ES-I3 (cell line): ENCODE data around the gene GEMIN7.

Experiments
- H3K36me3 ChIP-seq: 2 replicates; pipeline ENCODE4 v1.6.1; 2013; ENCODE audit warnings: mild to moderate bottlenecking, low read length, control low read depth, moderate library complexity; ENCODE audit not compliant: insufficient read depth
- H3K4me1 ChIP-seq: 2 replicates; pipeline ENCODE4 v1.6.1; 2013; ENCODE audit warnings: mild to moderate bottlenecking, control low read depth, low read length; ENCODE audit not compliant: insufficient read depth
- H3K9ac ChIP-seq: 2 replicates; pipeline ENCODE4 v1.6.1; 2013; ENCODE audit warnings: low read depth, mild to moderate bottlenecking, low read length, moderate library complexity
- H3K9me3 ChIP-seq: 2 replicates; pipeline ENCODE4 v1.6.1; 2013; ENCODE audit warnings: mild to moderate bottlenecking, low read length, moderate library complexity; ENCODE audit not compliant: control insufficient read depth, insufficient read depth

The GEMIN7 gene

GRCh38 chr19:45130888-45131615, 52.0 kb downstream of the GEMIN7 start:
- no peaks in the 10 kb centered on the region for H3K9me3 ChIP-seq
- H3K36me3 ChIP-seq, result no peaks in the 10 kb centered on the region
- no peak overlapping the region for H3K9ac ChIP-seq
- peaks cover 1% of the 10 kb centered on the region; the same call in 1 of the 2 replicates for H3K4me1 ChIP-seq

DNA sequence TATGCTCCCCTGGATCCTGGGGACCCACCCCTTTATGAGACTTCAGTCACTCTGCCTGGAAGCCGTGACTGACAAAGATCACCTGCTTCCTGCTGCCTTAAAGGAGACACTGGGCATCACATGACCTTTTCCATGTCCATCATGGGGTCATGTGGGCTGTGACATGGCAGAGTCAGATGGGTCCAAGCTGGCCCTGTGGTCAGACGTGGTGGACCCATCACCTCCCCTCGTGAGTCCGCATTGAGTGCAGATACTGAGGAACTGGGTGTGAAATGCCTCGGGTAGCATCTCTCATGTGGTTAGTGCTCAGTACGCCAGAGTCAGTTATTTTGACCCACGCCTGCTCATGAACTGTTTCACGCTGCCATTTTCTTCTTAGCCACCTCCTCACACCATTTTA, 54.6 kb downstream of the GEMIN7 start:
- H3K36me3 ChIP-seq, result no peaks in the 10 kb centered on the region
- peaks cover 11% of the 10 kb centered on the region; the same call in 1 of the 2 replicates for H3K4me1 ChIP-seq
- H3K9me3 ChIP-seq, result no peaks in the 10 kb centered on the region
- no peak overlapping the region for H3K9ac ChIP-seq

DNA sequence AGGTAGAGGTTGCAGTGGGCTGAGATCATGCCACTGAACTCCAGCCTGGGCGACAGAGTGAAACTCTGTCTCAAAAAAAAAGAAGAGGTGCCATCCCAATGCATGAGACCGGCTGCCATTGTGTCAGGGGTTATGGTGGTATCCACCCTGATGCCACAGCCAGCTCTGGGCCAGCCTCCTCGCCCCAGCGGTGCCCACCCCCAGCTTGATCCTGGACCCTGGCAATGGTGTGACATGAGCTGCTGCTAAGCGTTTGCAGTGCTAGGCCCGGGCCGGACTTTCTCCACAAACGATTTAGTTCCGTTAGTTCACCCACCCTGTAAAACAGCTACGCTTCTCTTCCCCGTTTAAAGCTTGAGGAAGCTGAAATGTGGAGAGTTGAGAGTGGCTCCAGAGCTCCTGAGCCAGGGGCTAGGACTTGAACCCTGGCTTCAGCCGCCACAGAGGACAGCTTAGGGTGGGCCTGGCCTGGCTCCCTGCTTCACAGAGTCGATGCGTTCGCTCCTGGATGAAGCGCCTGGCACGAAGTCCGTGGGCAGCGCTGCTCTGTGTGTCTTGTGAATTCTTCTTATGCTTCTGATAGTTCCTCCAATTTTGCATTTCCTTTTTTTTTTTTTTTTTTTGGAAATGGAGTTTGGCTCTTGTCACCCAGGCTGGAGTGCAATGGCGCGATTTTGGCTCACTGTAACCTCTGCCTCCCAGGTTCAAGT, 56.3 kb downstream of the GEMIN7 start:
- Histone ChIP-seq H3K9ac (no peak overlapping the region), H3K4me1 (peaks cover 11% of the 10 kb centered on the region; the same call in 1 of the 2 replicates), H3K9me3 (no peaks in the 10 kb centered on the region), H3K36me3 (no peaks in the 10 kb centered on the region)

- H3K4me1 ChIP-seq, result peaks cover 11% of the 10 kb centered on the region; the same call in 1 of the 2 replicates
- no peaks in the 10 kb centered on the region for H3K9me3 ChIP-seq
- no peaks in the 10 kb centered on the region for H3K36me3 ChIP-seq
- H3K9ac ChIP-seq, result no peak overlapping the region
Observed at GRCh38 chr19:45136507-45137178, 57.6 kb downstream of the GEMIN7 start.

DNA sequence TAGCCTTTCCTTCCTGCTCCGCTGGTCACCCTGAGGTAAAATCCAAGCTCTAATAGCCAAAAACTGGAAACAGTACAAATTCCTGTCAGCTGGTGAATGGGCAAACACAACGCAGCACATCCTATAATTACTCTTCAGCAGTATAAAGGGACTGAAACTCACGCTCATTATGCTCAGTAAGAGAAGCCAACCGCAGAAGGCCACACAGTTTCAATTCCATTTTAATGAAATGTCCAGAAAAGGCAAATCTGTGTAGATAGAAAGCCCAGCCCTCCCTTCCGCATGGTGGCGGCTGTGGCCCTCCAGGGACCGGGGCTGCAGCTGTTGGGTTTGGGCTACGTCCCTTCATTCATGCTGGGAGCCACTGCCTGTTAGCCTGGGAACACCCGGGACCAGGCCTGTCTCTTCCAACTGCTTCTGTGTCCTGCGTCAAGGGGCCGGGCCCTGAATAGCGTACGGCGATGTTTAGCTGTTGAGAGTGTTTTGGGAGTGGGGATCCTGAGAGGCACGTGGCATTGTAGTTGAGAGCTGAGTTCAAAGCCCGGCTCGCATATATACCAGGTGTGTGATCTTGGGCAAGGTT, 58.2 kb downstream of the GEMIN7 start:
- Histone ChIP-seq H3K9ac (no peak overlapping the region), H3K36me3 (no peaks in the 10 kb centered on the region), H3K4me1 (peaks cover 11% of the 10 kb centered on the region; the same call in 1 of the 2 replicates), H3K9me3 (no peaks in the 10 kb centered on the region)

DNA sequence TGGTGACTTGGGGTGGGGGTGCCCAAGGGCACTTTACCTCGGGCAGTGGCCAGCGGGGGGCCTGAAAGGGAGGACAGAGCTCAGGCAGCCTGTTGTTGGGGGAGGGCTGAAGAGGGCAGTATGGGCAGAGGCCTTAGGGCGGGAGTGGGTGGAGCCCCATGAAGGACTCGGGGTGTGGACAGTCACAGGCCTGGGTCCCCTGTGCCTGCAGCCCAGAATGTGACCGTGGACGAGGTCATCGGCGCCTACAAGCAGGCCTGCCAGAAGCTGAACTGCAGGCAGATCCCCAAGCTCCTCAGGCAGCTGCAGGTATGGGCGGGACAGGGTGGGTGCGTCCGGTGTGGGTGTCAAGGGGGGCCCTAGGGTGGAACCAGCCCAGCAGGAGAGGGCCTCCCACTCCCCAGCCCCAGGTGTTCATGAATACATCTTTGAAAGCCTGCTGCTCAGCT, 59.3 kb downstream of the GEMIN7 start:
- H3K9ac ChIP-seq, result no peak overlapping the region
- H3K4me1 ChIP-seq, result peaks cover 11% of the 10 kb centered on the region; the same call in 1 of the 2 replicates
- no peaks in the 10 kb centered on the region for H3K36me3 ChIP-seq
- no peaks in the 10 kb centered on the region for H3K9me3 ChIP-seq

- no peaks in the 10 kb centered on the region for H3K9me3 ChIP-seq
- no peak overlapping the region for H3K9ac ChIP-seq
- no peaks in the 10 kb centered on the region for H3K36me3 ChIP-seq
- peaks cover 11% of the 10 kb centered on the region; the same call in 1 of the 2 replicates for H3K4me1 ChIP-seq
Observed at GRCh38 chr19:45139286-45140143, 60.5 kb downstream of the GEMIN7 start.

DNA sequence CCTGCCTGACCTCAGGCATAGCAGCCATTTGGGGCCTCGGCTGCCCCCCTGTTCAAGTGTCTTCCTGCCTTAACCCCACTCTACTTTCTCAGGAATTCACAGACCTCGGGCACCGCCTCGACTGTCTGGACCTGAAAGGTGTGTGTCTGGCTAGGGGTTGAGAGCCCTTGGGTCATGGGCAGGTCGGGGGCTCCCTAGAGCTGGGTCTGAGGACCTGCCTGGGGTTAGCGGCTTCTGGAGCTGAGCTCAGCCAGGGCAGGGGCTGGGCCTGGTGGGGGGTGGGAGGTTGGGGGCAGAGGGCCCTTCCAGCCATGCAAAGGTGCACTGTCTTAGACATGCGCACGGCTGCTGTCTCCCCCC, 61.1 kb downstream of the GEMIN7 start:
- H3K9ac ChIP-seq, result no peak overlapping the region
- H3K36me3 ChIP-seq, result peaks cover 3% of the 10 kb centered on the region; the same call in 1 of the 2 replicates
- no peaks in the 10 kb centered on the region for H3K9me3 ChIP-seq
- H3K4me1 ChIP-seq, result peaks cover 11% of the 10 kb centered on the region; the same call in 1 of the 2 replicates

- Histone ChIP-seq H3K9ac (no peak overlapping the region), H3K36me3 (peaks cover 3% of the 10 kb centered on the region; the same call in 1 of the 2 replicates), H3K9me3 (no peaks in the 10 kb centered on the region), H3K4me1 (peaks cover 11% of the 10 kb centered on the region; the same call in 1 of the 2 replicates)
Observed at GRCh38 chr19:45140533-45140932, 61.5 kb downstream of the GEMIN7 start.
